Posterior cingulate gyrus (tissue), 11 donors: ENCODE data around the gene MT1A.
"Not testable (repeated sequence)": the region's sequence is repeated elsewhere in the genome, so short reads cannot be mapped to it uniquely, and the experiment has no call there.

Experiments
- DNase-seq, 10 donors: peaks; one replicate each; pipeline versions ENCODE4 v3.0.0 to v3.0.0-alpha.2; 2020 to 2021; ENCODE audit warnings: mixed read lengths in 3 of 10
- intact Hi-C: fragments of 100-400 bp; cut with DNase I; formaldehyde crosslinking; loops from one replicate; pipeline ENCODE4 v1.15.1; 2023

MT1A gene

DNA sequence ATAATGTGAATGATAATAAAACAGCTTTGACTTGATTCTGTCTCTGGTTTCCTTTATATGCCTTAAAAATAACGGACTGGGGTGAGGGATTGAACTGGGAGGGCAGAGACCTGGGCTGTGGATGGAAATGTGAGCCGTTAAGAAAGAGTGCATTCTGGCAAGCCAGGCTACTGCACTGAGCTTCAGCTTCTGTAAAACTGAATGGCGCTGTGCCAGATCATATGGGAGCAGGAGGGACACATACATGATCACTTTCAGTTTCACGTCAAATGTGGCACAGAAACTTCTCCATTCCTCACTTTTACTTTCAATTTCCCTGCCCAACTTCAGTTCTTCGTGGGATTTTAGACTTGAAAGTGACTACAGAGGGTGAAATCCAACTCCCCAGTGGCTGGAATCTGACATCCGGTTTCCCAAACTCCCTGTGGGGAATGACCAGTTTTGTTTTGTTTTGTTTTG is 29.0 kb upstream of the MT1A start:
- intact Hi-C loops, result loop anchor here (2.0 to 10.0 kb wide), 2 partner anchors 73 to 165 kb away; partner anchors contain the start of gene MT1X
- DNase-seq, result peak in 2 of 10 donors; percentile 42 to 55

GRCh38 chr16:56610017-56610608 is 28.4 kb upstream of the MT1A start:
- intact Hi-C loops, result no loop called here
- DNase-seq, result no peak

DNA sequence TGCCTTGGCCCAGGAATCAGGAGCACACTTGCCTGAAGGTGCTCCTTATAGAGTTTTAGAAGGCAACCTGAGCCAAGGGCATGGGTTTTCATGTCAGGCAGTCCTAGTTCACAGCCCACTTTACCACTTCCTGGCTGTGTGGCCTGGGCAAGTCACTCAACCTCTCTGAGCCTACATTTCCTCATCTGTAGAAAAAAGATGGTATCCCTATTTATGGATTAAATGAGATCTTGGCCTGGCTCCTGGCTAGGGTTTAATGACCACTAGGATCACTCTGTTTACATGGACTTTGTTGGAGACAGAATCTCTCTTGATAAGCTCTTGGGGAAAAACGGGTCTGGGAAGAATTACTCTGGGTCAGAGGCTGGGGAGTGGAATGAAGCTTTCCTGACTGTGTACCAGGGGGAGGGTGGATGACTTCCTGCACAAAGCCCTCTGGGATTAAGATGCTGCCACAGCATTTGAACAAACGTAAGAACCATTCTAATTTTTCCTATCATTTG is 27.8 kb upstream of the MT1A start:
- DNase-seq, result no peak
- intact Hi-C loops, result no loop called here

DNA sequence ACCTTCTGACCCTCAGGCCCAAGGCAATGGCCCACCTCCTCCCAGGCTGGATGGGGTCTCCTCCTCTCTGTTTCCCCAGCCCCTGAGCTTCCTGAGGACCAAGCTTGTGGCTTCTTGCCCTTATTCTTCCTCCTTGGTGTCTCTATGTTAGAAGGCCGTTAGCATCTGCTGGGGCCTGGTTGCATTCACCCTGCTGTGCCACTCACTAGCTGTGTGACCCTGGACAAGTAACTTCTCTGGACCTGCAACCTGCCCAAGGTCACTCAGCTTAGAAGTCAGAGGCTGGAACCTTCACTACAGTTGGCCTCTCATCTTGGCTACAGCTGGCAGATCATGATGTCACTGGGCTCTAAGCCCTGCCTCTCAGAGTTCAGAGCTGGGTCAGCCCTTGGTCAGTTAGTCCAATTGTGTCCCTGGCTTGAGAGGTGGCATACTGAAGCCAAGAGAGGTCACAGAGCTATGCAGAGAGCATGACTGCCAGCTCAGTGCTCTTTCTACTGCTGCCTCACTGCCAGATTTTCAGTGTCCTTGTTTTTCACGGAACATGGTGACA is 27.1 kb upstream of the MT1A start:
- DNase-seq, result no peak
- intact Hi-C loops, result no loop called here

DNA sequence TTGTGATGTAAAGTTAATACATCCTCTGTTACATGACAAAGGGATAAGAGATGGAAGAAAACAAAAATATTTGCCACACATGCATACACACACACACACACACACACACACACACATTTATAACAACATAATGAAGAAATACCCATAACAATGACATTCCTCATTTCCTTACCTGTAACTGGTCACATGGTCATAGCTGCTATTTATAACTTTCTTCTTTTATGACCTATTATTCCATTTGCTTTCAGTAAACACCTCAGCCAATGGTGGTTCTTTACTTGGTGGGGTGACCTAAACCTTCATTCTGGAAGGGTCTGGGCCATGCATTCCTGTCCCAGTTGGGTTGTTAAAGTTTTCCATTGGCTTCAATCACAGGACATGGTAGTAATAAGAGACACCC is 24.8 kb upstream of the MT1A start:
- intact Hi-C loops, result no loop called here
- DNase-seq, result no peak

DNA sequence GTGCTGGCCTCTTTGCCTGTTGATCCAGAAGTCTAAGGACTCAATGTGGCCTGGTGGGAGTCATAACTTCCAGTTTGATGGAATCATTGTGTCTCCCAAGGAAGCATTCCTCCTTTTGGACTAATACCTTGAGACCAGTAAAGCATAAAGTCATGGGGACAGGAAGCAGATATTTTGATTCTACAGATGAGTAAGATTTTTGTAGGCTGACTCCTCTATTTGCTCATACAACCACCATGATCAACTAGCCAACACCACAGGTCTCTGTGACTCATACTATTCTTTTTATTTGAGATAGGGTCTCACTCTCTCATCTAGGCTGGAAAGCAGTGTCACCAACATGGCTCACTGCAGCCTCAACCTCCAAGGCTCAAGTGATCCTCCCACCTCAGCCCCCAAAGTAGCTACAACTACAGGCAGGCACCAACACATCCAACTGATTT is 23.9 kb upstream of the MT1A start:
- DNase-seq, result no peak
- intact Hi-C loops, result no loop called here

DNA sequence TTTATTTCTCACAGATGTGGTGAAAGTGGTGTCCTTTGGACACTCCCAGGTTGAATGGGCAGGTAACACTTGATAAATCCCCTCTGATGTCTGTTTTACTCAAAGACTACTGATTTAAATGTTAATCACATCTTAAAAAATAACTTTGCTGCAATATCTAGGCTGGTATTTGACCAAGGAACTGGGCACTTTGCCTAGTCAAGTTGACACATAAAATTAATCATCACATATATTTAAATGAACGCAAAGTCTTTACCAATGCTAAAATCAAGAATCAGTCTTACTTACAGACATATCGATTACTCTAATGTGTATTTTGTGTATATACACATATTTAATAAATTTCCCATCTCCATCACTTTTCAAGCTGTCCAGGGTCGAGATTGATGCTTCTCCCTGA is 23.1 kb upstream of the MT1A start:
- intact Hi-C loops, result no loop called here
- no peak for DNase-seq

DNA sequence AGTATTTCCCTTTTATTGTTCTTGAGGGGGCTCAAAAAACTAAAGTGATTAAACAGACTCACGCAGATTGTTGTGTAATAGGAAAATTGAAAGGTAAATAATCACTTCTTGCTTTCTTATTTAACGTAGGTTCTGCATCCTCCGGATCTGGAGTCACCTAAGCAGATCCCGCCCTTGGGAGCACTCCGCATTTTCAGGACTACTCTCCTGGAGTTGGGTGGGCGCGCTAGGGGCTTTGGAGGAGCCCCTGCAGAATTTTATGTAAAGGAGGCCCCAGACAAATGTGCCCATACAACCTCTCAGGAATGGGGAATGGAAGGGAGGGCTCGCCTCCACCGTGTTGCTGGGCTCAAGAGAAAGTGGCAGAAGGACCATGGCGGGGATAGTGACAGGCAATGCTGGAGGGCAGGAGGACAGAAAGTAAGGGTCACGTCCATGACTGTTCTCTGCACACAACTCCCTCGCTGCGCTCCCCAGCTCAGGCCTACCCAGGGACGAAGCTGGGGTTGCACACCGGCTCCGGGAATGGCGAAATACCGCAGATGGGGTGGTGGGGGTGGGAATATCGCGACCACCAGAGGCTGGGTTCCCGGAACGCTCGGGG is 21.8 kb upstream of the MT1A start:
- no peak for DNase-seq

DNA sequence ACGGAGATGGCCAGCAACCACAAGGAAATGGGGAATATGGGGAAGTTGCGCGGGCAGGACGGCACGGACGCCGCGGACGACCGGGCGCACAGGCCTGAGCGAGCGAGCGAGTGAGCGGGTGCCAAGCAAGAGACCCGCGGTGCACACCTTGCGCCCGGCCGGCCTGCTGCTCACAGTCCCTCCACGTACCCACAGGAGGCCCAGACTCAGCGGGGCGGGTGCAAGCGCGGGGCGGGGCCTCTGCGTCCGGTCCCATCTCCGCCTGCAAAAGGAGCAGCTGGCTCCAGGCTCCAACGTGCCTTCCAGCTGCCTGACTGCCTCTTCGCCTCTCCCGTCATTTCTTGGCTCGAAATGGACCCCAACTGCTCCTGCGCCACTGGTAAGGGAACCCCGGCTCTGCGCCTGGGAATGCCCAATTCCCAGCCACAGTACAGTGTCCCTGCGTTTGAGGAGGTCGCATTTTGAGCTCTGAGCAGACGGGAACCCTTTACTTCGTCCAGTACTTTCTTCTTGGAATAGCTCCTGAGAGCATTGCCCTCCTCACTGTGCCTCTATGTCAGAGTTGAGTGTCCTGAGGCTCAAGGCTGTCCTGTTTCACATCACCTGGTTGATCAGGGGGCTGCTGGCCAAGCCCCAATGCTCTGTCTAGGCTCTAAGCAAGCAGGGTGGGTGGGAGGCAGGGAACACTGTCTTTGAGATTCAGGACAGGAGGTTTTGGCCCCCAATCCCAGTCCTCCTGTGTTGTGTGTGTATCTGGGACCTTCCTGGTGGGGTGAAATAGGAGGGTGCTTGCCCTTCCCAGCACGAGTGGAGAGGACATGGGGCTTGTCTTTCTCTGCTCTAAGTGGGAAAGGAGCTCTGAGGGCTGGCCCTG is 21.0 kb upstream of the MT1A start:
- intact Hi-C loops, result no loop called here
- DNase-seq, result peak in 4 of 10 donors; percentile 46 to 93 (median 66)

More for the DNA sequence above, 21.8 kb upstream of the MT1A start:
- intact Hi-C loops, result no loop called here

- intact Hi-C loops, result no loop called here
- no peak for DNase-seq
Measured at GRCh38 chr16:56618138-56618537, 20.3 kb upstream of the MT1A start.

DNA sequence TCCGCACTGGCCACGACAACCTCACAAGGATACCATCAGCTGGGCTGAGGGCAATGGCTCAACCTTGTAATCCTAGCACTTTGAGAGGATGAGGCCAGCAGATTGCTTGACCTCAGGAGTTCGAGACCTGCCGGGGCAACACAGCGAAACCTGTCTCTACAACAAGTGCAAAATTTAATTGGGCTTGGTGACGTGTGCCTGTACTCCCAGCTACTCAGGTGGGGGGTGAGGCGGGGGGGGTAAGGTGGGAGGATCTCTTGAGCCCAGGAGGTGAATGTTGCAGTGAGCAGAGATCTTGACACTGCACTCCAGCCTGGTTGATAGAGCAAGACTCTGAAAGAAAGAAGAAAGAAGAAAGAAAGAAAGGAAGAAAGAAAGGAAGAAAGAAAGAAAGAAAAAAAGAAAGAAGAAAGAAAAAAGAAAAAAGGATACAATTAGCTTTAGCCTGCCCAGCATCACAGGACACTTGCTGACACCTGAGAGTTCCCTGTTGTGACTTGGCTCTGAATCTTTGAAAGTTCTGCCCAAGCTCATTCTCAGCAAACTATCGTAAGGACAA is 18.0 kb upstream of the MT1A start:
- intact Hi-C loops, result no loop called here
- DNase-seq, result no peak

- intact Hi-C loops, result not testable (repeated sequence)
Measured at GRCh38 chr16:56621665-56622445, 16.6 kb upstream of the MT1A start.

GRCh38 chr16:56623184-56623583 is 15.3 kb upstream of the MT1A start:
- DNase-seq, intact Hi-C loops: not testable (repeated sequence)

More at GRCh38 chr16:56621665-56622445, 16.6 kb upstream of the MT1A start:
- DNase-seq, result not testable (repeated sequence)

GRCh38 chr16:56623637-56624036 is 14.8 kb upstream of the MT1A start:
- intact Hi-C loops, result no loop called here
- DNase-seq, result no peak

- DNase-seq, result peak in 6 of 10 donors; percentile 35 to 91 (median 54)
- intact Hi-C loops, result no loop called here
Measured at GRCh38 chr16:56625140-56625942, 13.1 kb upstream of the MT1A start, which contains the start of gene MT1E. Gene MT1E, plus strand, starts transcription at chr16:56625781. Its CDS starts 71 bp downstream, at chr16:56625852.

DNA sequence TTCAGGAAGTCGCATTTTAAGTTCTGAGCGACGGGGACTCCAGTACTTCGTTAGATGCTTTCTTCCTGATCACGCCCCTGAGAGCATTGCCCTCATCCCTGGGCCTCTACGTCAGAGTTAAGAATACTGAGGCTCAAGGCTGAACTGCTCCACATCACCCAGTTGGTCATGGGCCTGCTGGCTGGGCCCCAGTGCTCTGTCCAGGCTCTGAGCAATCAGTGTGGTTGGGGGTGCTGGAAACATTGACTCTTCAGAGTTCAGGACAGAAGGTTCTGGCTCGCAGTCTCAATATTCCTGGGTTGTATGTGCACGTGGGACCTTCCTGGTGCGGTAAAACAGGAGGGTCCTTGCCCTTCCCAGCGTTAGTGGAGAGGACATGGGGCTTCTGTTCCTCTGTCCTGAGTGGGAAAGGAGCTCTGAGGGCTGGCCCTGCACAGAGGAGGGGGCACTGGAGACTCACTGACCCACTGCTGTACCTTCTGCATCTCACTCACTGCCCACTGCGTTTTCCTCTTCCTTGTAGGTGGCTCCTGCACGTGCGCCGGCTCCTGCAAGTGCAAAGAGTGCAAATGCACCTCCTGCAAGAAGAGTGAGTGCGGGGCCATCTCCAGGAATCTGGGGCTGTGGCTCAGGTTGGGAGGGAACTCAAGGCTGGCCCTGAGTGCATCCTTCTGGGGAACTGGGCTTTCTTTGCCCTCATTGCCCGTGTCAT is 12.4 kb upstream of the MT1A start:
- intact Hi-C loops, result no loop called here
- DNase-seq, result no peak

GRCh38 chr16:56626685-56627084 is 11.8 kb upstream of the MT1A start:
- intact Hi-C loops, result no loop called here
- DNase-seq, result no peak
